ENCODE results near the gene LAMB1. TPM values are rescaled to one million over a fixed set of nuclear protein-coding genes. Genes with fewer than 3 reads are reported as not detected.

Gene LAMB1
- total RNA-seq (2022; extraction: Qiagen RNA extraction; ENCODE audit: low read depth): 126 to 145 TPM (median 142 TPM) in 5 replicates

GRCh38 chr7:108002726-108003598 lies at the start of gene LAMB1:
LAMB1 (minus strand) TSS chr7:108003161; CDS start chr7:108002885, 276 bp downstream.

GRCh38 chr7:107890962-107891635 lies 111.9 kb downstream of the LAMB1 start, which contains the start of gene DLD:
DLD (plus strand) TSS chr7:107891183; CDS start chr7:107891251, 68 bp downstream.

Other genes with a start within 250 kb of the LAMB1 start
- not detected in 5 replicates for gene SLC26A3, start 199.9 kb downstream of the LAMB1 start, total RNA-seq (2022; extraction: Qiagen RNA extraction; ENCODE audit: low read depth)
- 99.0 to 117 TPM (median 100 TPM) in 5 replicates for gene DLD, start 112.0 kb downstream of the LAMB1 start, total RNA-seq (2022; extraction: Qiagen RNA extraction; ENCODE audit: low read depth)
- gene LAMB4, start 127.2 kb upstream of the LAMB1 start, total RNA-seq (2022; extraction: Qiagen RNA extraction; ENCODE audit: low read depth): 0.19 to 0.51 TPM (median 0.25 TPM) in 5 replicates